ENCODE results near the gene MACROH2A2.

DNA sequence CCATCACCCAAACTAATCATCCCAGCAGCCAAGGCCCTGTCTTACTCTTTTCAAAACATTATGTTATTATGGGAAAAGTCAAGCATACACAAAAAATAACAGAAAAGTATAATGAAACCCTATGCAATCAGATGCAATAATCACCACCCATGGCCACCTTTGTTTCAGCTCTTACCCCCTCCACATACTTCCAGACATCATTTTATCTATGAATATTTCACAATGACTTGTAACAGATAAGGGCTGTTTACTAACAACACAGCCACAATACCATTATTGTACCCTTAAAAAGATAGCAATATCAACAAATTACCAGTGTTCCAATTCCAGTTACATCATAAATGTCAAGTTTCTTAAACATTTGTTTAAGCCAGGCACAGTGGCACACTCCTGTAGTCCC is 44.8 kb downstream of the MACROH2A2 start:
- TF ChIP-seq, protein P1, sequence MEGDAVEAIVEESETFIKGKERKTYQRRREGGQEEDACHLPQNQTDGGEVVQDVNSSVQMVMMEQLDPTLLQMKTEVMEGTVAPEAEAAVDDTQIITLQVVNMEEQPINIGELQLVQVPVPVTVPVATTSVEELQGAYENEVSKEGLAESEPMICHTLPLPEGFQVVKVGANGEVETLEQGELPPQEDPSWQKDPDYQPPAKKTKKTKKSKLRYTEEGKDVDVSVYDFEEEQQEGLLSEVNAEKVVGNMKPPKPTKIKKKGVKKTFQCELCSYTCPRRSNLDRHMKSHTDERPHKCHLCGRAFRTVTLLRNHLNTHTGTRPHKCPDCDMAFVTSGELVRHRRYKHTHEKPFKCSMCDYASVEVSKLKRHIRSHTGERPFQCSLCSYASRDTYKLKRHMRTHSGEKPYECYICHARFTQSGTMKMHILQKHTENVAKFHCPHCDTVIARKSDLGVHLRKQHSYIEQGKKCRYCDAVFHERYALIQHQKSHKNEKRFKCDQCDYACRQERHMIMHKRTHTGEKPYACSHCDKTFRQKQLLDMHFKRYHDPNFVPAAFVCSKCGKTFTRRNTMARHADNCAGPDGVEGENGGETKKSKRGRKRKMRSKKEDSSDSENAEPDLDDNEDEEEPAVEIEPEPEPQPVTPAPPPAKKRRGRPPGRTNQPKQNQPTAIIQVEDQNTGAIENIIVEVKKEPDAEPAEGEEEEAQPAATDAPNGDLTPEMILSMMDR (IDR thresholded peaks at IDR 0.05; ENCODE audit: low read depth, low read length) = no peak
- TF ChIP-seq EZH2phosphoT487 (IDR thresholded peaks at IDR 0.05; ENCODE audit: low read depth) = no peak

Measured in OCI-LY3 (cell line).